Subcutaneous preadipocyte (primary cell): ENCODE measurements around the gene PLXNC1. TPM values are rescaled to one million over a fixed set of nuclear protein-coding genes. Genes with fewer than 3 reads are reported as not detected.

Source experiments
- total RNA-seq: library from RNA; depleted of rRNA; stranded (reverse); fragments of >200 nt; gene quantifications from 2 replicates; pipeline ENCODE4 v1.2.3, GENCODE V29; 2012

The PLXNC1 gene
- 0.98 and 2.6 TPM in 2 replicates for total RNA-seq

DNA sequence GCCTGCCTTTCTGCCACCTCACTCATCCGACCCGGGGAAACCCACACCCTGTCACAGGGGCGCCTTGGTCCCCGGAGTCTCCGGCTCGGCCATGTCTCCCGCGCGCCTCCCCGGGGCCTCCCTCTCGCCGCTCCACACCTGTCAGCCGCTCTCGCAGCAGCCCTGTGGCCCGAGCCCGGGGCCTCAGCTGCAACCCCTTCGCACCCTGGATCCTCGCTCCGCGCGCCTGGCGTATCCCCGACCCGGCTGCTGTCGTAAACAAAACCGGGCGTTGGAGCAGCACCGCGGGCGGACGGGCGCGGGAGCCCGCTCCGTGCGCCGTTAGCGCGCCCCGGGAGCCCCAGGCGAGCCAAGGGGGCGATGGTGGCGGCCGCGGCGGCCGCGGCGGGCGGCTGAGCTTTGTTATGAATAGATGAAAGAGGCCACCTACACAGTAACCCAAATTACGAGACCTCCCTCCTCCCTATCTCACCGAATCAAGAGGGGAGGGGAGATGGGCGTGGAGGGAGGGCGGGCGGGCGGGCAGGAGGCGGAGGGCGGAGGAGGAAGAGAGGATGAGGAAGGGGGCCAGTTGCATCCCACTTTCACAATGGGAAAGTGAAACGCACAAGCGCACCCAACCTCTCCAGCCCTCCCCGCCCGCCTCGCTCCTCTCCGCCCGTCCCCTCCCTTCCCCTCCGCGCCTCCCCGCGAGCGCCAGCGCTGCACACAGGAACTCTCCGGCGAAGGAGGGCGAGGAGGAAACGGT is at the start of gene PLXNC1:
Gene PLXNC1, plus strand, starts transcription at position 587 of the 748 bp plus-strand sequence. CDS start 395 bp downstream, outside the sequence.

